Aorta (tissue), 5 donors: ENCODE results near the gene KLHL15. TPM values are rescaled to one million over a fixed set of nuclear protein-coding genes. Genes with fewer than 3 reads are reported as not detected.
"Not testable (repeated sequence)": the region's sequence is repeated elsewhere in the genome, so short reads cannot be mapped to it uniquely, and the experiment has no call there.

Experiments used
- ATAC-seq: fragments of 200-7000 bp; cut with Tn5 transposase; one replicate; pipeline ENCODE4 v1.9.1; 2022; ENCODE audit warnings: moderate library complexity; ENCODE audit not compliant: low FRiP score
- DNase-seq, 2 donors: peaks; one replicate each; pipeline ENCODE4 v3.0.0-alpha.2; 2020
- H3K27ac ChIP-seq, 2 donors: one replicate each; pipeline ENCODE4 v1.5.1; 2013; ENCODE audit warnings: low read length in 2 of 2, mild to moderate bottlenecking in 2 of 2, moderate library complexity in 2 of 2, control low read depth in 1 of 2, inconsistent platforms in 1 of 2, low read depth in 1 of 2
- H3K27me3 ChIP-seq, 2 donors: one replicate each; pipeline ENCODE4 v1.6.1; 2013; ENCODE audit warnings: control low read depth in 1 of 2, low read length in 1 of 2, mild to moderate bottlenecking in 1 of 2, moderate library complexity in 1 of 2; ENCODE audit not compliant: insufficient read depth in 2 of 2, control insufficient read depth in 1 of 2
- H3K36me3 ChIP-seq, 2 donors: one replicate each; pipeline ENCODE4 v1.6.1; 2013; ENCODE audit warnings: control low read depth in 1 of 2, low read length in 1 of 2, mild to moderate bottlenecking in 1 of 2; ENCODE audit not compliant: insufficient read depth in 2 of 2, control insufficient read depth in 1 of 2
- H3K4me1 ChIP-seq, 2 donors: one replicate each; pipeline ENCODE4 v1.6.1; 2013; ENCODE audit warnings: low read length in 2 of 2, control low read depth in 1 of 2, mild to moderate bottlenecking in 1 of 2, moderate library complexity in 1 of 2; ENCODE audit not compliant: insufficient read depth in 2 of 2, control insufficient read depth in 1 of 2
- H3K4me3 ChIP-seq, 2 donors: one replicate each; pipeline ENCODE4 v1.5.1; 2013; ENCODE audit warnings: low read length in 2 of 2, control low read depth in 1 of 2, mild to moderate bottlenecking in 1 of 2
- H3K9me3 ChIP-seq: one replicate; pipeline ENCODE4 v1.6.1; 2013; ENCODE audit warnings: mild to moderate bottlenecking, low read length; ENCODE audit not compliant: control insufficient read depth
- WGBS, 2 donors: extraction: QIAGEN DNeasy Blood & Tissue Kit; methylation state at CpG; one replicate each; pipeline ENCODE4 v1.1.7; 2013; 5-methylcytosine and 5-hydroxymethylcytosine counted together
- intact Hi-C, 2 donors: fragments of 100-400 bp; cut with DNase I; formaldehyde crosslinking; loops; one replicate each; pipeline versions ENCODE4 v1.14.2 to v1.15.0; 2022
- polyA plus RNA-seq, 2 donors: library from polyadenylated mRNA; stranded (reverse); fragments of 200-250 nt; gene quantifications; one replicate each; pipeline ENCODE4 v1.2.3, GENCODE V29; 2013
- total RNA-seq, 2 donors: library from RNA; stranded (reverse); fragmentation: NEBNext Ultra II Directional; extraction: Animal tissue kit (Norgen Biotek cat#: 25700); gene quantifications; one replicate each; pipeline ENCODE4 v1.2.1, GENCODE V29; 2021
- donor health status: healthy with polysubstance abuse.
- donor health status: Bipolar disorder and iron deficiency.
- donor health status: DM: no; HTN: no; CAD: no.
- donor health status: DM: no; HTN: no; CAD: no.
- donor health status: DM: yes; HTN: yes; CAD: no.

The KLHL15 gene
- total and polyA plus RNA-seq, 4 donors: 1.1 to 9.0 (median 3.9) TPM

DNA sequence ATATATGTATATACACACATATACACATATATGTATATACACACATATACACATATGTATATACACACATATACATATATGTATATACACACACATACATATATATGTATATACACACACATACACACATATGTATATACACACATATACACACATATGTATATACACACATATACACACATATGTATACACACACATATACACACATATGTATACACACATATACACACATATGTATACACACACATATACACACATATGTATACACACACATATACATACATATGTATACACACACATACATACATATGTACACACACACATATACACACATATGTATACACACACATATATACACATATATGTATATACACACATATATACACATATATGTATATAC lies 19.1 kb upstream of the KLHL15 start:
- H3K27ac ChIP-seq, DNase-seq, intact Hi-C loops, H3K4me1 ChIP-seq, H3K27me3 ChIP-seq, H3K9me3 ChIP-seq, H3K36me3 ChIP-seq, H3K4me3 ChIP-seq, ATAC-seq: not testable (repeated sequence)

DNA sequence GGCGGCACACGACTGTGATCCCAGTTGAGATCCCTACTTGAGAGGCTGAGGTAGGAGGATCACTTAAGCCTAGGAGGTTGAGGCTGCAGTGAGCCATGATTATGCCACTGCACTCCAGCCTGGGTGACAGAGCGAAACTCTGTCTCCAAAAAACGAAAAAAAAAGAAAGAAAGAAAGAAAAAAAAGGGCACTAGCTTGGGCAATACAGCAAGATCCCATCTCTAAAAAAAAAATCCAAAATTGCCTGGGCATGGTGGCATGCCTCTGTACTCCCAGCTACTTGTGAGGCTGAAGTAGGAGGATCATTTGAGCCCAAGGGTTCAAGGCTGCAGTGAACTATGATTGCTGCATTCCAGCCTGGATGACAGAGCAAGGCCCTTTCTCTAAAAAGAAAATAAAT lies 10.7 kb upstream of the KLHL15 start:
- Histone ChIP-seq H3K27me3 (no peaks in the 10 kb centered on the region), H3K4me3 (no peak overlapping the region), H3K27ac (no peak overlapping the region), H3K4me1 (no peaks in the 10 kb centered on the region), H3K9me3 (no peaks in the 10 kb centered on the region), H3K36me3 (no peaks in the 10 kb centered on the region)
- no peak for DNase-seq
- ATAC-seq: no peak
- intact Hi-C loops: no loop called here
- WGBS, 2 donors: 68 to 79% methylated on average over 4 of the region's 4 CpGs

DNA sequence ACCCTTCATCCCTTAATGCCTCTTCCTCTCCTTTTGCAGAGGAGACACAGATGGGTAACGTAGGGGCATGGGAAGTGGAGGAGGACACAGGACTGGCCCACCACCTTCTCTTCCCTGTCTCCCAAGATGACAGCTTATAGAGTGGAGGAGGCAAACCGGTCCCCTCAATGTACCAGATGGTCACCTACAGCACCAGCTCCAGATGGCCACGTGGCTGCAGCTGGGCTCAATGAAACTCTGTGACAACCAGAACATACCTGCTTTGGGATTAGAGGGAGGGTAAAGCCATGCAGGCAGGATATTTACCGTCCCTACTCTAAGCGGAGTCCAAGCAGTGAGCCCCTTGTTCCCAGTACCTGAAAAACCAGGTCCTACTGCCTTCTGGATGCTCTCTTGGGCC lies 7.5 kb upstream of the KLHL15 start:
- Histone ChIP-seq H3K9me3 (no peaks in the 10 kb centered on the region), H3K27ac (no peak overlapping the region), H3K36me3 (no peaks in the 10 kb centered on the region), H3K4me1 (no peaks in the 10 kb centered on the region), H3K4me3 (no peak overlapping the region), H3K27me3 (no peaks in the 10 kb centered on the region)
- intact Hi-C loops: no loop called here
- ATAC-seq (no peak), DNase-seq (no peak)
- 77 to 79% methylated on average over 5 of the region's 5 CpGs for WGBS, 2 donors

DNA sequence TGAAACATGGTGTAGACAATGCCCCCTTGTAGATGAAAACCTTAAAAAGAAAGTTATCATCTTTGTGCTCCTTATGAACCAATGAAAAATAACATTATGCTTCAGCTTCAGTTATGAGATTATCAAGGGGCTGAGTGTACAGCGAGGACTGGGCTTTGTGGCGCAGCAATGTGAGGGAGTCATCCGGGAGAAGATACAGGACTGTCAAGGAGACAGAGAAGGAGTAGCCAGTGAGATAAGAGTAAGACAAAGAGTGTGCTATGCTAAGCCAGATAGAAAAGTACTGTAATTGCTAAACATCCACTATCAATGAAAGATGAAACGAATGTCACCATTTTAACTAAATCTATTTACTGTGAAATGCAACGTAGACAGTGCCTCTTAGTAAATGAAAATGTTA lies 3.6 kb upstream of the KLHL15 start:
- intact Hi-C loops: no loop called here
- Histone ChIP-seq H3K27me3 (no peaks in the 10 kb centered on the region), H3K9me3 (no peaks in the 10 kb centered on the region), H3K36me3 (no peaks in the 10 kb centered on the region), H3K4me3 (no peak overlapping the region), H3K27ac (no peak overlapping the region), H3K4me1 (no peaks in the 10 kb centered on the region)
- WGBS, 2 donors: 74 to 94% methylated on average over 5 of the region's 5 CpGs
- ATAC-seq: no peak
- no peak for DNase-seq

DNA sequence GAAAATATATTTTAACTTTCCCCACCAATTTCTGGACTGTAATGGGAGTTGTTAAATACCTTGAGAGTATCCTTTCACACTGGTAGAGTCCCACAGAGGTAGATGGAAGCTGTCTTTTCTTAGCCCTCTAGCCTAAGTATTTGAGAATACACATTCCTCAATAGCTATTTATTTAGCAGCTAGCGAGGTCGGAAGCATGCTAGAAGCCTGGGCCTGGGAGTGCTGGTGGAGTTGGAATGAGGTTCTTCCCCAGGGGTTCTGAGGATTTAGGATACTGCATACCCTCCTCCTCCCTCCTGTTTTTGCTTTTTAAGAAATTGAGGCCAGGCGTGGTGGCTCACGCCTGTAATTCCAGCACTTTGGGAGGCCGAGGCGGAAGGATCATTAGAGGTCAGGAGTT lies 999 bp upstream of the KLHL15 start:
- intact Hi-C loops: loop anchor here in 1 of 2 donors (10.0 kb wide), 1 partner anchor 123 kb away; the partner anchor contains the start of genes APOO and CXorf58
- no peak for DNase-seq
- H3K9me3 ChIP-seq: no peaks in the 10 kb centered on the region
- no peaks in the 10 kb centered on the region for H3K4me1 ChIP-seq
- no peak for ATAC-seq
- H3K27me3 ChIP-seq: peaks cover 0 to 2% of the 10 kb centered on the region in 2 donors
- H3K36me3 ChIP-seq: no peaks in the 10 kb centered on the region
- H3K27ac ChIP-seq: no peak overlapping the region
- WGBS, 2 donors: 82 to 95% methylated on average over 6 of the region's 6 CpGs
- no peak overlapping the region for H3K4me3 ChIP-seq

DNA sequence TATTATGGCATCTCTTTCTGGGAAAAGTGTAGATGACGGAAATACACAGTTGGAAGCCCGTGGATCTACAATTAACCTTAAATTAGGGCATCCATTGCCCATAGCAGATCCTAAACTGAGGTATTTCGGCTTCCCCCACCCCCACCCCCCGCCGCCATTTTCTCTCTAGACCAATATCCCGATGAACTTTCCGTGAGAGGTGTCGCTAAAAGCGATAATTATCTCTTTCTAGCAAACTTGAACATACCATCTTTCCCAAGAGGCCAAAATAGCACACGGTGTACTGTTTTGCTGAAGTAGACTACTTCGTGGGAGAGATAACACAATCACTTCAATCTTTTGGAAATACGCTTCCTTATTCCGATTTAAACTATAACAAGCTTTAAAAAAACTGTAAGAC lies 554 bp downstream of the KLHL15 start:
- intact Hi-C loops: loop anchor here in 1 of 2 donors (10.0 kb wide), 1 partner anchor 122 kb away; the partner anchor contains the start of genes APOO and CXorf58
- no peak for DNase-seq
- Histone ChIP-seq H3K9me3 (no peaks in the 10 kb centered on the region), H3K4me1 (no peaks in the 10 kb centered on the region), H3K27me3 (peaks cover 0 to 2% of the 10 kb centered on the region in 2 donors), H3K27ac (no peak overlapping the region), H3K4me3 (peak overlapping the region; percentile 26 to 29), H3K36me3 (no peaks in the 10 kb centered on the region)
- no peak for ATAC-seq
- 5 to 35% methylated on average over 13 of the region's 13 CpGs for WGBS, 2 donors

DNA sequence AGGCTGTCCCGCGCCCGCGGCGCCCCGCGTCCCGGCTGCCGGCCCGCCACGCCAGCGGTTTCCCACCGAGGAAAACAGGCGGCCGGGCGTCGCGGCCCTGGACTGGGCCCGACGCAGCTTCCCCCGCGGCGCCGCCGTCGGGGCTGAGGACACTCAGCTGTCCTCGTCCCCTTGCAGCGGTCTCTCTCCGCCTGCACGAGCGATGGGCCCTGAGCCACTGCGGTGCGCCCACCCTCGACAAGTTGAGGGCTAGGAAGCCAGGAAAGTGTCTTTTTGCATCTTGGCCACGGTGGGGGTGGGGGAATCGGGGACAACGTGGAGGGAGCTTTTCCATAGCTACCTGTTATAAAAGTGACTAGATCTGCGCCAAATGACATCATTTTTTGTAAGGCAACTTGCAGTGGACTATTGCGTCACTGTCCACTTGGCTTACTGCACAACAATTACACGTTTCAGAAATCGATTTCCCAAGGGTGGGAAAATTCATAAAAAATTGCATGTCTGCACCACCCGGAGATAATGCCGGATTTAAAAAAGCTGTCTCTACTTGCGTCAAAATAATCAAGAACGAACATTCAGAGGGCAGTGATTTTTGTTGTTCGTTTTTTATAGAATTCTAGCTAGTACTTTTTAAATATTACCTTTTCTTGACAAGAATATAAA lies 1.1 kb downstream of the KLHL15 start:
- Histone ChIP-seq H3K27ac (peak overlapping the region in 1 of 2 donors; percentile 72), H3K9me3 (no peaks in the 10 kb centered on the region), H3K36me3 (no peaks in the 10 kb centered on the region), H3K4me3 (peak overlapping the region in 1 of 2 donors; percentile 29), H3K27me3 (peaks cover 0 to 2% of the 10 kb centered on the region in 2 donors), H3K4me1 (no peaks in the 10 kb centered on the region)
- WGBS, 2 donors: 1 to 30% methylated on average over 26 to 46 of the region's 46 CpGs
- ATAC-seq (peak; percentile 51), DNase-seq (no peak)
- intact Hi-C loops: loop anchor here (1.0 to 10.0 kb wide), 3 partner anchors 28 to 121 kb away; partner anchors contain the start of genes CXorf58 (in 2 of the 2), APOO (in 1 of the 2) and EIF2S3 (in 1 of the 2)

DNA sequence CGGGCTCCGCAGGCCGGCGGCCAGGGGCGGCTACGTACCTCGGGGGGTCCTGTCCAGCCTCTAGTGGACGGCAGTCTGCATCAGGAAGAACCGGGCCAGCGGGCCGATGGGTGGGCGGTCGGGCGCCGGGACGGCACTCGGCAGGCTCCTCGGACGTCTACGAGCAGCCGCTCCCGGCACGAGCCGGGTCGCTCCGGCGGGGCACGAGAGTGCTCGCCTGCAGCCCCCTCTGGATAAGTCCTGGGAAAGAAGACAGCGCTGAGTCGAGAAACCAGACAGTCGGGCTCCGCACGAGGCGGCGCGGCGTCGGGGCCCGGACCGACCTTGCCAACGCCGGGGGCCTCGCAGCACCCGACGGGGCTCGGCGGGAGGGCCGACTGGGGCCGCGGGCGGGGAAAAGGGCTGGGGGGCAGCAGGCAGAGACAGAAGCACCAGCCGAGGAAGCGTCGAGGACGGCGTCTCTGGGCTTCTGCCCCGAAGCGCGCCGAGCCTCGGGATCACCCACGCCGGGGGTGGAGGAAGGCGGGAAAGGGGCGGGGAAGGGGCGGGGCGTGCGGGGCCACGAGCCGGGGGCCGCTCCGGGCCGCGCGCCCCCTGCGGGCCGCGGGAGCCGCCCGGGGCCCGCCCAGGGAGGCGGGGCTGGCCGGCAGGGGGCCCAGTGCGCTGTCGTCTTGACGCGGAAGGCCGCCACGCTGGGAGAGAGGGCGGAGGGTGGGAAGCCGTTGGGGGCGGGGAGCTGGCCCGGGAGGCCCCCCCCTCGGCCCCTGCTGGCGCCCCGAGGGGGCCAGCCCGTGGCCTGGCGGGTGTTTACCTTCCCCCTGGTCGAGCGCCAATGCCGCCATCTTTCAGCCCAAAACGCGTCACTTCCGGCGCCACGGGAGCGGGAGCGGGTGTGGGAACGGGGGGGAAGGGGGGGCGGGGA lies 1.9 kb downstream of the KLHL15 start:
- intact Hi-C loops: loop anchor here (1.0 to 10.0 kb wide), 3 partner anchors 29 to 120 kb away; partner anchors contain the start of genes CXorf58 (in 2 of the 2), APOO (in 1 of the 2) and EIF2S3 (in 1 of the 2)
- Histone ChIP-seq H3K27me3 (peaks cover 0 to 2% of the 10 kb centered on the region in 2 donors), H3K36me3 (no peaks in the 10 kb centered on the region), H3K4me3 (peak overlapping the region; percentile 29 to 35), H3K4me1 (no peaks in the 10 kb centered on the region), H3K27ac (peak overlapping the region in 1 of 2 donors; percentile 64), H3K9me3 (no peaks in the 10 kb centered on the region)
- DNase-seq: peak; percentile 92 to 95
- WGBS, 2 donors: 1 to 30% methylated on average over 37 to 107 of the region's 111 CpGs
- ATAC-seq: peak; percentile 94
